Spinal cord (tissue), 10 donors: Measurements from ENCODE around the gene SLCO1B3. TPM values are rescaled to one million over a fixed set of nuclear protein-coding genes. Genes with fewer than 3 reads are reported as not detected.

Experiments
- DNase-seq, 6 donors: peaks; one replicate each; pipeline versions ENCODE4 v3.0.0 to v3.0.0-alpha.2; 2013 to 2015; ENCODE audit warnings: low spot score in 6 of 6, low read depth in 4 of 6
- H3K27ac ChIP-seq: one replicate; pipeline ENCODE4 v1.5.1; 2013; ENCODE audit warnings: low read depth, low read length, control low read depth
- H3K27me3 ChIP-seq: one replicate; pipeline ENCODE4 v1.6.1; 2013; ENCODE audit warnings: low read length; ENCODE audit not compliant: control insufficient read depth, insufficient read depth
- H3K36me3 ChIP-seq: one replicate; pipeline ENCODE4 v1.6.1; 2013; ENCODE audit warnings: low read length; ENCODE audit not compliant: control insufficient read depth, insufficient read depth
- H3K4me1 ChIP-seq: one replicate; pipeline ENCODE4 v1.6.1; 2013; ENCODE audit warnings: low read length; ENCODE audit not compliant: control insufficient read depth, insufficient read depth
- H3K4me3 ChIP-seq: one replicate; pipeline ENCODE4 v1.5.1; 2013; ENCODE audit warnings: low read depth, low read length, control low read depth
- H3K9me3 ChIP-seq: one replicate; pipeline ENCODE4 v1.6.1; 2013; ENCODE audit warnings: low read length; ENCODE audit not compliant: control insufficient read depth, insufficient read depth
- WGBS: methylation state at CpG from one replicate; pipeline ENCODE4 v1.1.5; 2013; ENCODE audit warnings: missing lambda C conversion rate; ENCODE audit not compliant: insufficient coverage; 5-methylcytosine and 5-hydroxymethylcytosine counted together
- polyA plus RNA-seq, 2 donors: library from polyadenylated mRNA; unstranded; fragments of 120-200 nt; gene quantifications; one replicate each; pipeline ENCODE4 v1.2.1, GENCODE V29; 2013; ENCODE audit not compliant: insufficient read length in 2 of 2
- total RNA-seq, 2 donors: library from RNA; depleted of rRNA in 1 of 2; stranded (reverse); fragments of 120-200 nt in 1 of 2; fragments of >200 nt in 1 of 2; gene quantifications; one replicate each; pipeline versions ENCODE4 v1.2.3 to v1.2.4, GENCODE V29; 2013 to 2014
- donor health status: healthy.

Gene SLCO1B3
- total and polyA plus RNA-seq, 4 donors = 2.9 TPM; not detected in 3

GRCh38 chr12:20863056-20863455 is 52.6 kb downstream of the SLCO1B3 start:
- Histone ChIP-seq H3K9me3 (no peaks in the 10 kb centered on the region), H3K36me3 (no peaks in the 10 kb centered on the region), H3K27me3 (no peaks in the 10 kb centered on the region), H3K4me1 (no peaks in the 10 kb centered on the region), H3K4me3 (no peak overlapping the region), H3K27ac (no peak overlapping the region)
- 100% methylated on average over 2 of the region's 3 CpGs for WGBS
- no peak for DNase-seq

DNA sequence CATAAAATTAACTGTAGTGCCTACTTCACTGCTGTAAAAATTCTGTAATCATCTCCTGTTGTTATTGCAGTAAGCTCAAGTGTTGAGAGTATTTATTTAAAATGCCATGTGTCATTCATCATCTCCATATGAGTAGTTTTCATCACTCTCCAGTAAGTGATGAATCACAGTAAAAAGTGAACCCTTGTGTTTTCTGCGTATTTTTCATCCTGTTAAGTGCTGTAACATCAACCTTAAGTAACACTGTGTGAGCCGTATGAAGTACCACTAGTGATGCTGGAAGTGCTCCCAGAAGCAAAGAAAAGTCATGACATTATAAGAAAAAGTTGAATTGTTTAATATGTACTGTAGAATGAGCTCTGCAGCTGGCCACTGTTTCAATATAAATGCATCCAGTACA is 55.4 kb downstream of the SLCO1B3 start:
- Histone ChIP-seq H3K9me3 (no peaks in the 10 kb centered on the region), H3K4me3 (no peak overlapping the region), H3K4me1 (no peaks in the 10 kb centered on the region), H3K27ac (no peak overlapping the region), H3K27me3 (no peaks in the 10 kb centered on the region), H3K36me3 (no peaks in the 10 kb centered on the region)
- peak in 1 of 6 donors; percentile 52 for DNase-seq
- 20% methylated on average over 1 of the region's 2 CpGs for WGBS

DNA sequence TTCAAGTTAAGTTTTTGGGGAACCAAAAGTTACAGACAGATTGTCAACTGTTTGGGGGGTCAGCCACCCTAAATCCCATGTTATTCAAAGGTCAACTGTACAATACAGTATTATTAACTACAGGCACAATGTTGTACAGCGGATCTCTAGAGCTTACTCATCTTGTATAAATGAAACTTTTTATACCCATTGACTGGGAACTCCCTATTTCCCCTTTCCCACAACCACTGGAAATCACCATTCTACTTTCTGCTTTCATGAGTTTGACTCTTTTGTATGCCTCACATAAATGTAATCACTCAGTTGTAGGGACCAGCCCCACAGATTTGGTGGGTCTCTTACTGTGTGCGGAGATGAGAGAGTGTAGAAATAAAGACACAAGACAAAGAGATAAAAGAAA is 57.8 kb downstream of the SLCO1B3 start:
- H3K27me3 ChIP-seq = no peaks in the 10 kb centered on the region
- H3K27ac ChIP-seq = no peak overlapping the region
- H3K36me3 ChIP-seq = no peaks in the 10 kb centered on the region
- H3K4me3 ChIP-seq = no peak overlapping the region
- no peaks in the 10 kb centered on the region for H3K9me3 ChIP-seq
- no CpG with 5 or more reads among the region's 2 CpGs for WGBS
- no peaks in the 10 kb centered on the region for H3K4me1 ChIP-seq
- no peak for DNase-seq

DNA sequence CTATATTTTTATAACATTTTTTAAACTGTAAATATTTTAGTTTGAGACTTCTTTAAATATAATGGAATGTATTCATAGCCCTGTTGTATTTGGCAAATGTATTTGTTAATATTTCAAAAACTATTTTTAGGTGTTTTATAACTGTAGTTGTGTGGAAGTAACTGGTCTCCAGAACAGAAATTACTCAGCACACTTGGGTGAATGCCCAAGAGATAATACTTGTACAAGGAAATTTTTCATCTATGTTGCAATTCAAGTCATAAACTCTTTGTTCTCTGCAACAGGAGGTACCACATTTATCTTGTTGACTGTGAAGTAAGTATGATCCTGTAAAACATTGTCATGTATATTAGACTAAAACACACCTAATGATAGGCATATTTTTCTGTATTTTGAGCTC is 72.8 kb downstream of the SLCO1B3 start:
- Histone ChIP-seq H3K4me3 (no peak overlapping the region), H3K4me1 (no peaks in the 10 kb centered on the region), H3K27ac (no peak overlapping the region), H3K9me3 (no peaks in the 10 kb centered on the region), H3K27me3 (no peaks in the 10 kb centered on the region), H3K36me3 (no peaks in the 10 kb centered on the region)
- DNase-seq = no peak

GRCh38 chr12:20885116-20885515 is 74.6 kb downstream of the SLCO1B3 start:
- no peaks in the 10 kb centered on the region for H3K36me3 ChIP-seq
- no peaks in the 10 kb centered on the region for H3K9me3 ChIP-seq
- no peak for DNase-seq
- H3K4me1 ChIP-seq = no peaks in the 10 kb centered on the region
- H3K27me3 ChIP-seq = no peaks in the 10 kb centered on the region
- no peak overlapping the region for H3K4me3 ChIP-seq
- H3K27ac ChIP-seq = no peak overlapping the region
- WGBS = no CpG with 5 or more reads among the region's 1 CpG

DNA sequence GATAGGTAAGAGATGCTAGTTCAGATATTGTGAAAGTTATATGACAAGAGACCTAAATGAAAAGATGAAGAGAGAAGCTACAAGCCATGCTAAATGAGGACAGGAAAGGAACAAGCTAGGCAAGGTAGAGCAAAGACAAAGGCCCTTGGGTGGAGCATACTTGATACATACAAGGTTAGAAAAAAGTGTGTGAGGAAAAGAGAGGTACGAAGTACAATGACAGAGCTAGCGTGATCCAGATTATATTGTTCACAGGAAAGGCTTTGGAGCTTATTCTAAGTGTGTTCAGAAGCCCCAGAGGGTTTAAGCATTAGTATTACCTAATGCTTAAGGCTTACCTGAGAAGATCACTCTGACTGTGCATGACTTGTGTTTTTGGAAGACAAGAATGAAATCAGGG is 75.0 kb downstream of the SLCO1B3 start:
- H3K36me3 ChIP-seq = no peaks in the 10 kb centered on the region
- 100% methylated on average over 2 of the region's 2 CpGs for WGBS
- no peaks in the 10 kb centered on the region for H3K4me1 ChIP-seq
- no peak for DNase-seq
- H3K4me3 ChIP-seq = no peak overlapping the region
- no peak overlapping the region for H3K27ac ChIP-seq
- no peaks in the 10 kb centered on the region for H3K27me3 ChIP-seq
- H3K9me3 ChIP-seq = no peaks in the 10 kb centered on the region

GRCh38 chr12:20917269-20917668 is 106.8 kb downstream of the SLCO1B3 start:
- Histone ChIP-seq H3K9me3 (no peaks in the 10 kb centered on the region), H3K36me3 (no peaks in the 10 kb centered on the region), H3K4me1 (no peaks in the 10 kb centered on the region), H3K27me3 (no peaks in the 10 kb centered on the region), H3K4me3 (no peak overlapping the region), H3K27ac (no peak overlapping the region)
- no peak for DNase-seq
- WGBS = 87% methylated on average over 6 of the region's 6 CpGs

DNA sequence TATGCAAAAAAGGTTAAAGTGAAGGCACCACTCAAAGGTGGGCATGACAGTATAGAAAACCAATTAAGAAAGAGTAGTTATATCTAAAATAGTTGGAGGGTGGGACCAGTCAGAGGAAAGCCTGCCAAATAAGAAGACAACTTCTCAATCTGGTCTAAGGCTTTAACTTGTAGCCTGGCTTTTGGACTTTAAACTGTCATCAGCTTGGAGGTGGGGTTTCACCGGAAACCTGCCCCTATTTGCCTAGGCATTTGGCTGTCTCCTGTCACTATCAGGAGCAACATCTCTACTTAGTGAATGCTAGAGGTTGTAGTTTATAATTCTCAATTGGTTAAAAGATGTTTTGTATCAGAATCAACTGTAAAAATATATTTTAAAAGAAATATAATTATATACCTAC is 107.3 kb downstream of the SLCO1B3 start:
- H3K4me1 ChIP-seq = no peaks in the 10 kb centered on the region
- H3K27me3 ChIP-seq = no peaks in the 10 kb centered on the region
- H3K36me3 ChIP-seq = no peaks in the 10 kb centered on the region
- H3K4me3 ChIP-seq = no peak overlapping the region
- no peak overlapping the region for H3K27ac ChIP-seq
- no peaks in the 10 kb centered on the region for H3K9me3 ChIP-seq
- DNase-seq = no peak
- WGBS = no CpG with 5 or more reads among the region's 1 CpG

- Histone ChIP-seq H3K9me3 (no peaks in the 10 kb centered on the region), H3K27ac (no peak overlapping the region), H3K36me3 (no peaks in the 10 kb centered on the region), H3K4me1 (no peaks in the 10 kb centered on the region), H3K27me3 (no peaks in the 10 kb centered on the region), H3K4me3 (no peak overlapping the region)
- WGBS = 73% methylated on average over 3 of the region's 4 CpGs
- no peak for DNase-seq
Observed at GRCh38 chr12:20931894-20932293, 121.4 kb downstream of the SLCO1B3 start.

- WGBS = 50% methylated on average over 1 of the region's 5 CpGs
- H3K36me3 ChIP-seq = no peaks in the 10 kb centered on the region
- no peaks in the 10 kb centered on the region for H3K27me3 ChIP-seq
- no peaks in the 10 kb centered on the region for H3K9me3 ChIP-seq
- H3K4me1 ChIP-seq = no peaks in the 10 kb centered on the region
- no peak for DNase-seq
- no peak overlapping the region for H3K27ac ChIP-seq
- no peak overlapping the region for H3K4me3 ChIP-seq
Observed at GRCh38 chr12:20946732-20947131, 136.2 kb downstream of the SLCO1B3 start.
